ENCODE results near the gene SH3GL2. TPM values are rescaled to one million over a fixed set of nuclear protein-coding genes. Genes with fewer than 3 reads are reported as not detected.

SH3GL2 gene
- polyA plus RNA-seq, 1 donor (not counting 4 experiments of a cell fraction or from before 2014, with no cell fraction given), result not detected

DNA sequence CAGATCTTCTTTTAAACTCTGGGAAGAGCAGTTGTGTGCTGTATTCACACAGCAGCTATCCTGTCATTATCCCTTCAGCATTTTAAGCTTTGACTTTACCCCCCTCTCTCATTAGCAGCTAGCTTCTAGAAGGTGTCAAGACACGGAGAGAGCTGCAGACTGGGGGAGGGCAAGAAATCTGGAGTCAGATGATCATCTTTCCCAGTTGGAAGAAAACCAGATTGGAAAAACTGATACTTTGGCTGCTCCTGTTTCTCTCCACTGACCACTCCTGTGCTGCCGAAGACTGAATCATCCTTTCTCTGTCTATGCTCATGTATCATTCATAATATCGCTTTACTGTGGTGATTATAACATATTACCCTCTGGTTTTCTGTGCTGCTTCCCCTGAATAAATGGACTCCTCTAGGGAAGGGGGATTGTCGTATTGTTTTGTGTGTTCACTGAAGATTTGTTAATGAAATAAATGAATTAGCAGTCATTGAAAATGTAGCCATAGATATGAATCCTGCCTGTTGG lies 75.1 kb downstream of the SH3GL2 start:
- dilution Hi-C loops (cut with MboI; ENCODE audit: extremely low pct_ligation_motif_present, low sequenced_read_pairs), result no loop called here
- Histone ChIP-seq H3K36me3 (ENCODE audit: control insufficient read depth in 2 of 2, extremely low read depth in 1 of 2, insufficient read depth in 2 of 2, low read length in 2 of 2) (no peaks in the 10 kb centered on the region), H3K9ac (ENCODE audit: control insufficient read depth, extremely low read depth, insufficient read depth, low read length) (no peak overlapping the region), H3K27me3 (ENCODE audit: control insufficient read depth, extremely low read depth, insufficient read depth, low read length) (no peaks in the 10 kb centered on the region), H3K4me3 (ENCODE audit: control insufficient read depth in 2 of 3, extremely low read depth in 1 of 3, insufficient read depth in 2 of 3, low read depth in 1 of 3, low read length in 3 of 3) (no peak overlapping the region), H3K9me3 (ENCODE audit: control insufficient read depth, low read depth, low read length) (no peaks in the 10 kb centered on the region), H3K27ac (ENCODE audit: control insufficient read depth, insufficient read depth, low read length) (no peak overlapping the region), H3K79me2 (ENCODE audit: control insufficient read depth, insufficient read depth, low read length) (no peaks in the 10 kb centered on the region), H3K4me1 (ENCODE audit: control insufficient read depth, extremely low read depth, insufficient read depth, low read length) (no peaks in the 10 kb centered on the region), H3K9me1 (ENCODE audit: control insufficient read depth, extremely low read depth, insufficient read depth, low read length) (no peaks in the 10 kb centered on the region), H2AFZ (ENCODE audit: control insufficient read depth, low read length) (no peak overlapping the region), H4K20me1 (ENCODE audit: control insufficient read depth, extremely low read depth, insufficient read depth, low read length) (no peaks in the 10 kb centered on the region), H3K4me2 (ENCODE audit: control insufficient read depth, extremely low read depth, insufficient read depth, low read depth, low read length) (no peak overlapping the region)
- DNase-seq (ENCODE audit: low read depth, low spot score), result no peak
- TF ChIP-seq, protein P1, sequence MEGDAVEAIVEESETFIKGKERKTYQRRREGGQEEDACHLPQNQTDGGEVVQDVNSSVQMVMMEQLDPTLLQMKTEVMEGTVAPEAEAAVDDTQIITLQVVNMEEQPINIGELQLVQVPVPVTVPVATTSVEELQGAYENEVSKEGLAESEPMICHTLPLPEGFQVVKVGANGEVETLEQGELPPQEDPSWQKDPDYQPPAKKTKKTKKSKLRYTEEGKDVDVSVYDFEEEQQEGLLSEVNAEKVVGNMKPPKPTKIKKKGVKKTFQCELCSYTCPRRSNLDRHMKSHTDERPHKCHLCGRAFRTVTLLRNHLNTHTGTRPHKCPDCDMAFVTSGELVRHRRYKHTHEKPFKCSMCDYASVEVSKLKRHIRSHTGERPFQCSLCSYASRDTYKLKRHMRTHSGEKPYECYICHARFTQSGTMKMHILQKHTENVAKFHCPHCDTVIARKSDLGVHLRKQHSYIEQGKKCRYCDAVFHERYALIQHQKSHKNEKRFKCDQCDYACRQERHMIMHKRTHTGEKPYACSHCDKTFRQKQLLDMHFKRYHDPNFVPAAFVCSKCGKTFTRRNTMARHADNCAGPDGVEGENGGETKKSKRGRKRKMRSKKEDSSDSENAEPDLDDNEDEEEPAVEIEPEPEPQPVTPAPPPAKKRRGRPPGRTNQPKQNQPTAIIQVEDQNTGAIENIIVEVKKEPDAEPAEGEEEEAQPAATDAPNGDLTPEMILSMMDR (optimal IDR thresholded peaks at IDR 0.05 in 1 of 3, IDR thresholded peaks at IDR 0.05 in 1 of 3, conservative IDR thresholded peaks at IDR 0.05 in 1 of 3; ENCODE audit: extremely low read depth in 1 of 3, insufficient read depth in 2 of 3, low read length in 3 of 3), result no peak
- no peak for TF ChIP-seq EZH2 (IDR thresholded peaks at IDR 0.05; ENCODE audit: low read length)
- FAIRE-seq, result no peak

DNA sequence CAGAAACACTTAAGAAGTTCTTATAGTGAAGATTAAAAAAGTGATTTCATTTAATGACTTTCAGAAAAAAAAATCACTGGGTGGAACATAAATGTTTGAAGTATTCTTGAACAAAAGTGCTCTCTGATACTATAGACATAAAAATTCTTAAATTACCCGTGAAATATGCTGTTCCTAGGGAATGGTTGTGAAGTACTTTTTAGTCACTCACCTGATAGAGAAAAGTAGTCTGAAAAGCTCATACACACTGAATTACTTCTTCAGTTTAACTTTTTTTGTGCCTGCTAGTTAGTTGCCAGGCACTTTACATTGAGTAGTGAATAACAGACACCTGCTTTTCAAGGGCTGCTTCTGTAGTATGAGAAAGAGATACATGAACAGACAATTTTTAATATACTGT lies 78.0 kb downstream of the SH3GL2 start:
- H4K20me1 ChIP-seq (ENCODE audit: control insufficient read depth, extremely low read depth, insufficient read depth, low read length), result no peaks in the 10 kb centered on the region
- H3K27me3 ChIP-seq (ENCODE audit: control insufficient read depth, extremely low read depth, insufficient read depth, low read length), result no peaks in the 10 kb centered on the region
- H3K4me2 ChIP-seq (ENCODE audit: control insufficient read depth, extremely low read depth, insufficient read depth, low read depth, low read length), result no peak overlapping the region
- no peaks in the 10 kb centered on the region for H3K79me2 ChIP-seq (ENCODE audit: control insufficient read depth, insufficient read depth, low read length)
- no peak overlapping the region for H3K27ac ChIP-seq (ENCODE audit: control insufficient read depth, insufficient read depth, low read length)
- no peak overlapping the region for H3K9ac ChIP-seq (ENCODE audit: control insufficient read depth, extremely low read depth, insufficient read depth, low read length)
- H3K9me3 ChIP-seq (ENCODE audit: control insufficient read depth, low read depth, low read length), result no peaks in the 10 kb centered on the region
- no peaks in the 10 kb centered on the region for H3K4me1 ChIP-seq (ENCODE audit: control insufficient read depth, extremely low read depth, insufficient read depth, low read length)
- no peak overlapping the region for H2AFZ ChIP-seq (ENCODE audit: control insufficient read depth, low read length)
- no peak for TF ChIP-seq EZH2 (IDR thresholded peaks at IDR 0.05; ENCODE audit: low read length)
- TF ChIP-seq, protein P1 (optimal IDR thresholded peaks at IDR 0.05 in 1 of 3, IDR thresholded peaks at IDR 0.05 in 1 of 3, conservative IDR thresholded peaks at IDR 0.05 in 1 of 3; ENCODE audit: extremely low read depth in 1 of 3, insufficient read depth in 2 of 3, low read length in 3 of 3), result no peak
- dilution Hi-C loops (cut with MboI; ENCODE audit: extremely low pct_ligation_motif_present, low sequenced_read_pairs), result no loop called here
- FAIRE-seq (no peak), DNase-seq (ENCODE audit: low read depth, low spot score) (no peak)
- H3K9me1 ChIP-seq (ENCODE audit: control insufficient read depth, extremely low read depth, insufficient read depth, low read length), result no peaks in the 10 kb centered on the region
- H3K36me3 ChIP-seq (ENCODE audit: control insufficient read depth in 2 of 2, extremely low read depth in 1 of 2, insufficient read depth in 2 of 2, low read length in 2 of 2), result no peaks in the 10 kb centered on the region
- no peak overlapping the region for H3K4me3 ChIP-seq (ENCODE audit: control insufficient read depth in 2 of 3, extremely low read depth in 1 of 3, insufficient read depth in 2 of 3, low read depth in 1 of 3, low read length in 3 of 3)
